Small intestine (tissue), 16 donors: ENCODE results near the gene RFWD3. TPM values are rescaled to one million over a fixed set of nuclear protein-coding genes. Genes with fewer than 3 reads are reported as not detected.

Experiments used
- DNase-seq, 2 donors: peaks; one replicate each; pipeline versions ENCODE4 v3.0.0 to v3.0.0-alpha.2; 2013
- FAIRE-seq: peaks from 2 replicates; lab custom pipeline; 2012; peaks lifted over from hg19 to GRCh38; lab: Jason Lieb, UNC
- H3K27ac ChIP-seq, 3 donors: one replicate each; pipeline ENCODE4 v1.5.1; 2013; ENCODE audit warnings: low read length in 2 of 3, mild to moderate bottlenecking in 2 of 3, control low read depth in 1 of 3, inconsistent platforms in 1 of 3, low read depth in 1 of 3, moderate library complexity in 1 of 3
- H3K27me3 ChIP-seq, 3 donors: one replicate each; pipeline ENCODE4 v1.6.1; 2013; ENCODE audit warnings: low read length in 3 of 3, inconsistent platforms in 1 of 3; ENCODE audit not compliant: control insufficient read depth in 3 of 3, insufficient read depth in 3 of 3
- H3K36me3 ChIP-seq, 3 donors: one replicate each; pipeline ENCODE4 v1.6.1; 2013; ENCODE audit warnings: low read length in 3 of 3, inconsistent platforms in 1 of 3, low read depth in 1 of 3, mild to moderate bottlenecking in 1 of 3, moderate library complexity in 1 of 3; ENCODE audit not compliant: control insufficient read depth in 3 of 3, insufficient read depth in 2 of 3
- H3K4me1 ChIP-seq, 3 donors: one replicate each; pipeline ENCODE4 v1.6.1; 2013; ENCODE audit warnings: low read length in 2 of 3, inconsistent platforms in 1 of 3, low read depth in 1 of 3, mild to moderate bottlenecking in 1 of 3, moderate library complexity in 1 of 3; ENCODE audit not compliant: control insufficient read depth in 3 of 3, insufficient read depth in 2 of 3
- H3K4me3 ChIP-seq, 3 donors: one replicate each; pipeline ENCODE4 v1.5.1; 2013; ENCODE audit warnings: low read length in 3 of 3, control low read depth in 1 of 3, inconsistent platforms in 1 of 3, low read depth in 1 of 3, mild to moderate bottlenecking in 1 of 3, moderate library complexity in 1 of 3
- H3K9me3 ChIP-seq, 2 donors: one replicate each; pipeline ENCODE4 v1.6.1; 2013; ENCODE audit warnings: low read depth in 1 of 2, low read length in 1 of 2; ENCODE audit not compliant: control insufficient read depth in 2 of 2, insufficient read depth in 1 of 2
- WGBS, 3 donors: extraction: QIAGEN DNeasy Blood & Tissue Kit; methylation state at CpG; one replicate each; pipeline ENCODE4 v1.1.7; 2013; 5-methylcytosine and 5-hydroxymethylcytosine counted together
- long read RNA-seq, 10 donors: transcript quantifications; one replicate each; lab custom pipeline, GENCODE V29; 2026
- polyA plus RNA-seq, 4 donors: library from polyadenylated mRNA; stranded (reverse) in 3 of 4; unstranded in 1 of 4; fragments of 200-250 nt in 3 of 4; fragments of 120-200 nt in 1 of 4; gene quantifications; one replicate each; pipeline versions ENCODE4 v1.2.1 to v1.2.3, GENCODE V29; 2013
- donor health status: healthy with polysubstance abuse.
- donor health status: control.
- donor health status: control.
- donor health status: Bipolar disorder and iron deficiency.
- donor health status: healthy.

Gene RFWD3, protein sequence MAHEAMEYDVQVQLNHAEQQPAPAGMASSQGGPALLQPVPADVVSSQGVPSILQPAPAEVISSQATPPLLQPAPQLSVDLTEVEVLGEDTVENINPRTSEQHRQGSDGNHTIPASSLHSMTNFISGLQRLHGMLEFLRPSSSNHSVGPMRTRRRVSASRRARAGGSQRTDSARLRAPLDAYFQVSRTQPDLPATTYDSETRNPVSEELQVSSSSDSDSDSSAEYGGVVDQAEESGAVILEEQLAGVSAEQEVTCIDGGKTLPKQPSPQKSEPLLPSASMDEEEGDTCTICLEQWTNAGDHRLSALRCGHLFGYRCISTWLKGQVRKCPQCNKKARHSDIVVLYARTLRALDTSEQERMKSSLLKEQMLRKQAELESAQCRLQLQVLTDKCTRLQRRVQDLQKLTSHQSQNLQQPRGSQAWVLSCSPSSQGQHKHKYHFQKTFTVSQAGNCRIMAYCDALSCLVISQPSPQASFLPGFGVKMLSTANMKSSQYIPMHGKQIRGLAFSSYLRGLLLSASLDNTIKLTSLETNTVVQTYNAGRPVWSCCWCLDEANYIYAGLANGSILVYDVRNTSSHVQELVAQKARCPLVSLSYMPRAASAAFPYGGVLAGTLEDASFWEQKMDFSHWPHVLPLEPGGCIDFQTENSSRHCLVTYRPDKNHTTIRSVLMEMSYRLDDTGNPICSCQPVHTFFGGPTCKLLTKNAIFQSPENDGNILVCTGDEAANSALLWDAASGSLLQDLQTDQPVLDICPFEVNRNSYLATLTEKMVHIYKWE
- 10 to 100 TPM in 3 of 4 donors, 1 to 10 TPM in 1; 5.8 to 19.4 (median 11.1) TPM for polyA plus RNA-seq
- long read RNA-seq, donor 1 = 0 reads
- long read RNA-seq, donor 2 = 0 reads
- long read RNA-seq, donor 3, full-length matches to known transcripts = 1 of 1 reads
- long read RNA-seq, donor 3, partial matches to known transcripts = 0 of 1 reads
- long read RNA-seq, donor 3, other reads (novel, unspliced or antisense) = 0 of 1 reads
- long read RNA-seq, donor 4 = 0 reads
- long read RNA-seq, donor 5, partial matches to known transcripts = 0 of 1 reads
- long read RNA-seq, donor 5, other reads (novel, unspliced or antisense) = 0 of 1 reads
- long read RNA-seq, donor 6 = 0 reads
- long read RNA-seq, donor 7 = 0 reads
- long read RNA-seq, donor 8 = 0 reads
- long read RNA-seq, donor 9 = 0 reads
- long read RNA-seq, donor 10, full-length matches to known transcripts = 3 of 3 reads
- long read RNA-seq, donor 10, partial matches to known transcripts = 0 of 3 reads
- long read RNA-seq, donor 10, other reads (novel, unspliced or antisense) = 0 of 3 reads

DNA sequence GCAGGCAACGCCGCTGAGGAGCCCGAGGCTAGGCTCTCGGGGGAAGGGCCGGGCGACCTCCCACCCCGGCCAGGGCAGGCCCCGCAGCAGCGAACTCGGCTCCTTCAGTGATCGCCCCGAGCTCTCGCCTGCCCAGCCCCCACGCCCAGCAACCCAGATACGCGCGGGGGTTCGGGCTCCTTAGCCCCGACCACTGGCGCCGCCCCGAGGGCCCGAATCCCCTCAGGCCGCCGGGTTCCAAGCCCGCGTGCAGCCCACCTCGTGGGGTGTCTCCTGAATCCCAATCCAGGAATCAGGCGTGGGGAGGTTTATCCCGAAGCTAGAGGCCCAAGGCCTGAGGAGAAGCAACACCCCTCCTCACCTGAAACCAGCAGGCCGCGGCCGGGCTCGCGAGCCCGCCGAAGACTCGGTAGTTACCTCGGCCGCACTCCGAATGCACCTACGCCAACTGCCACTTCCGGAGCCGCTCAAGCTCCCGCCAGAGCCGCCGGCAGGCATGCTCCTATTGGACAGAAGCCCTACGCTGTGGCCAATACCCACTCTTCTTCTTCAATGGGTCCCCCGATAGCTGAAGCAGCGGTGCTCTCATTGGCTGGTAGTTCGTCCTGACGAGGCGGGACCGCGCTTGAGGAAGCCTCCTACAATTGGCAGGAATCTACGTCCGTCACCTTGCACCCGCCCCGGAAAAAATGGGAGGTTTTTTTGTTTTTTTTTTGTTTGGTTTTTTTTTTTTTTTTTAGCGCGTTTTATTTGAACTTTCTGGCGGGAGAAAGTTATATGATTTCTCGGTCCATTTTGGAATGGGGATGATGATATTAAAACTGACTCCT lies at the start of gene RFWD3:
RFWD3 (minus strand) TSS at position 453 of the 830 bp plus-strand sequence. CDS start 5,428 bp downstream, outside the sequence.
- Histone ChIP-seq H3K36me3 (peaks cover under 1 to 22% (median 6%) of the 10 kb centered on the region in 3 donors), H3K27ac (peak within 1 kb of the TSS; percentile 70 to 85 (median 78)), H3K27me3 (no peaks in the 10 kb centered on the region), H3K9me3 (no peaks in the 10 kb centered on the region), H3K4me3 (peak within 1 kb of the TSS; percentile 92 to 99 (median 93)), H3K4me1 (no peaks in the 10 kb centered on the region)
- 0% methylated on average over 49 to 63 of the region's 63 CpGs for WGBS, 3 donors
- DNase-seq (peak; percentile 97 to 99), FAIRE-seq (peak; percentile 93)

DNA sequence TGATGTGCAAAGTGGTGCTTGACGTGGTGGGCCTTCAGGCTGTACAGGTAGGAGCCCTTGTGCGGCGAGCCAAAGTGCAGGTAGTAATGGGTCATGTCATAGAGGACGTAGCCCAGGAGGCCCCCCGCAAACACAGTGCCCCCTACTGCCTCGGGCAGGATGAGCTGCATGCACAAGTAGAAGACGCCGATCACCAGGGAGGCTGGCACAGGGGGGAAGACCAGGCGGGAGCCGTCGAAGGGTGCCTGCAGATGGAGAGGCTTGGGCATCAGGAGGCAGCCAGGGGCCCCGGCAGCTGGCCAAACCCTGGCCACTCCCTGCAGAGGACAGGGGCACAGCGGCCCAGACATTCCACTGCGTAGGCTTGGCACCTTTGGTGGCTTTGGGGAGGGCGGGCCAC lies 49.7 kb upstream of the RFWD3 start:
- Histone ChIP-seq H3K27ac (no peak overlapping the region), H3K36me3 (peaks cover 0 to 35% (median 2%) of the 10 kb centered on the region in 3 donors), H3K4me3 (no peak overlapping the region), H3K27me3 (no peaks in the 10 kb centered on the region), H3K4me1 (peaks cover 0 to 3% (median 0%) of the 10 kb centered on the region in 3 donors), H3K9me3 (no peaks in the 10 kb centered on the region)
- FAIRE-seq (no peak), DNase-seq (no peak)
- WGBS, 3 donors = 86 to 90% (median 87%) methylated on average over 15 of the region's 15 CpGs

DNA sequence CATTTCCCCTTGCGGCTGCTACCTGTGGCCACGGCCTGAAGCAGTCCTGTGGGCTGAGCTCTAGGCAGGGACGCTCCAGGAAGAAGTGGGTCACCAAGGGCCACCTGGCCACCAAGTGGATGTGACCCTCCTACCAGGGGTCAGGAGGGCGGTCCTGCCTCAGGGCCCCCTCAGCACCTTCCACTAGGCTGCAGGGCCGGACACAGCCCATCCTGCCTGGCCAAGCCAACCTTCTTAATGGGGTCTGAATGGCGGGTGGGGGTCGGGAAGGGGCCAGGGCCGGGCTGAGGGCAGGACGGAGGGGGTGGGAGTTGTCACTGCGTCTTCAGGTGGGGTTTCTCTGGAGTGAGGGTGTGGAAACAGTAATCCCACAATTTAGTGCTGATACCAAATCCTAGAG lies 47.2 kb upstream of the RFWD3 start:
- DNase-seq (no peak), FAIRE-seq (no peak)
- Histone ChIP-seq H3K36me3 (peaks cover 0 to 29% (median 1%) of the 10 kb centered on the region in 3 donors), H3K27me3 (no peaks in the 10 kb centered on the region), H3K4me3 (no peak overlapping the region), H3K27ac (no peak overlapping the region), H3K9me3 (no peaks in the 10 kb centered on the region), H3K4me1 (peaks cover 0 to 4% (median 0%) of the 10 kb centered on the region in 3 donors)
- 87 to 91% (median 91%) methylated on average over 10 of the region's 10 CpGs for WGBS, 3 donors

DNA sequence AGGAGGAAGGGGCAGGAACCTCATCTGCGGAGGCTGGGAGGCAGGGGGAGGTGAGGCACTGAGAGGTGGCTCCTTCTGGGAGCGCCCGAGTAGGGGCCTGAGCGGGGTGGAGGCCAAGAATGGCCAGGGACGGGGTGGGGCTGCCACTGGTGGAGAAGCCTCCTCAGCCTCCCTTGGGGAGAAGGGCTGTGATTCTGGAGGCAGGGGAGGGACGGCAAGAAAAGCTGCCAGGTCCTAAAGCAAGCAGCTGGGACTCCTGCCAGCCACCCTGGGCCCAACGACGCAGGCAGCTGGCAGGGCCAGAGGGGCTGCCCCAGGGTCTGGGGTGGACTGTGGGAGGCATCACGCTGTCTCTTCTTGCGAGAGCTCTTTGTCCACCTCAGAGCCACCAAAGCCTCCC lies 46.6 kb upstream of the RFWD3 start:
- H3K4me3 ChIP-seq = no peak overlapping the region
- H3K27me3 ChIP-seq = no peaks in the 10 kb centered on the region
- FAIRE-seq = no peak
- DNase-seq = no peak
- H3K27ac ChIP-seq = no peak overlapping the region
- H3K4me1 ChIP-seq = peaks cover 0 to 4% (median 0%) of the 10 kb centered on the region in 3 donors
- H3K9me3 ChIP-seq = no peaks in the 10 kb centered on the region
- peaks cover 0 to 24% (median 0%) of the 10 kb centered on the region in 3 donors for H3K36me3 ChIP-seq
- WGBS, 3 donors = 76 to 82% (median 78%) methylated on average over 6 to 10 of the region's 10 CpGs

DNA sequence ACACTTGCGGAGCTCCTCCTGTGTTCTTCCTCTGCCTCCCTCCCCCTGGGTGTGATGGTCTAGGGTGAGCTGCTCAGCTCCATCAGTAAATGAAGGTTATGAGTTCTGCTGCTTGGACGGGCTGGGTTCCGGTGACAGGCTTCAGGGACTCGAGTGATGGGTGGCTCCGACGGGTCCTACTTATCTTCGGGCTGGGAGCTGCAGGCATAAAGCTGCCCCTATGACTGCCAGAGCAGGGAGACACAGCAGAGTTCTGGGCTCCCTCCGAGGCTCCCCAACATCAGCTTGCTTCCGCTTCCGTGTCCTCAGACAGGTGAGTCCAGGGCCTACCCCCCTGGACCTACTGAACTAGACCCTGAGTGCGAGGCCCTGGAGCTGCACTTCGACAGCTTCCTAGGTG lies 45.3 kb upstream of the RFWD3 start:
- FAIRE-seq = no peak
- no peak for DNase-seq
- H3K4me3 ChIP-seq = no peak overlapping the region
- no peak overlapping the region for H3K27ac ChIP-seq
- 84 to 90% (median 90%) methylated on average over 12 of the region's 12 CpGs for WGBS, 3 donors
- peaks cover 0 to 12% (median 0%) of the 10 kb centered on the region in 3 donors for H3K36me3 ChIP-seq
- H3K27me3 ChIP-seq = peaks cover 0 to 4% (median 0%) of the 10 kb centered on the region in 3 donors
- H3K9me3 ChIP-seq = no peaks in the 10 kb centered on the region
- H3K4me1 ChIP-seq = peaks cover 0 to 4% (median 0%) of the 10 kb centered on the region in 3 donors

DNA sequence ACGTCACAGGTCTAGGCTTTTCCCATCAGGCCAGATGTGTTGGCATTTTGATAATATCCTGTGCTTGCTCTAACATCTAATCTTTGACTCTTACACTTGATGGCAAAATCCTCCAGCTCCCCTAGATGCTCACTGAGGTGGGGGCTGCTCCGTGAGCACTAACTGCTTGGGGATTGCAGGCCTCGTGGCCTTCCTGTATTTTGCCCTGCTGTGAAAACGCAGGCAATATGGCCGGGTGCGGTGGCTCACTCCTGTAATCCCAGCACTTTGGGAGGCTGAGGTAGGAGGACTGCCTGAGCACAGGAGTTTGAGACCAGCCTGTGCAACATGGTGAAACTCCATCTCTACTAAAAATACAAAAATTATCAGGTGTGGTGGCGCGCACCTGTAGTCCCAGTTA lies 43.7 kb upstream of the RFWD3 start:
- Histone ChIP-seq H3K36me3 (peaks cover 0 to 7% (median 0%) of the 10 kb centered on the region in 3 donors), H3K27ac (no peak overlapping the region), H3K4me3 (no peak overlapping the region), H3K9me3 (no peaks in the 10 kb centered on the region), H3K27me3 (peaks cover 0 to 4% (median 0%) of the 10 kb centered on the region in 3 donors), H3K4me1 (peaks cover 0 to 4% (median 0%) of the 10 kb centered on the region in 3 donors)
- DNase-seq (no peak), FAIRE-seq (no peak)
- 93 to 97% (median 95%) methylated on average over 8 of the region's 8 CpGs for WGBS, 3 donors

DNA sequence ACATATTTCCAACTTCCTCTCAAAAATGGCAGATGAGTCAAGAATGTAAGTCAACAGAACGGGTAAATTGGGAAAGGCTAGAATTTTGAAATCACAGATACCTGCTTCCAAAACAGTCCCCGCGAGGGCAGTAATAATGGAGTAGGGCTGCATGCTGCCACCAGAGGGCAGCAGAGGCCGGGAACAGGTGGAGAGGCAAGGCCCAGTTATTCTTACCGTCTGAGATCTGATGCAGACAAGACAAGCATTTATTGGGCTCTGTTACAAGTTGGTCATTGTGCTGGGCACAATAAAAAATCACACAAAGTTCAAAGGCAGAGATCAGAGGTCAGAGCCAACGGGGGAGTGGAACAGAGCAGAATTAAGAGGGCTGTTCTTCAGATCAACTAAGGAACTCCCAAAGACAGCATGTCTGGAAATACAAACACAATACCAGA lies 42.8 kb upstream of the RFWD3 start:
- FAIRE-seq = no peak
- Histone ChIP-seq H3K4me3 (no peak overlapping the region), H3K9me3 (no peaks in the 10 kb centered on the region), H3K27ac (no peak overlapping the region), H3K27me3 (peaks cover 0 to 4% (median 0%) of the 10 kb centered on the region in 3 donors), H3K36me3 (peaks cover 0 to 7% (median 0%) of the 10 kb centered on the region in 3 donors), H3K4me1 (peaks cover 0 to 4% (median 0%) of the 10 kb centered on the region in 3 donors)
- 0 to 2% (median 1%) methylated on average over 6 of the region's 6 CpGs for WGBS, 3 donors
- DNase-seq = peak; percentile 85 to 91
